NCI-H510A treated with DMSO at 0.1 percent for 48 hours (cell line): Measurements from ENCODE around the gene ARFRP1.

Source experiments
- DNase-seq: peaks from one replicate; lab custom pipeline; 2025; lab: John Stamatoyannopoulos, UW

Gene ARFRP1

GRCh38 chr20:63743210-63743970 lies 35.6 kb upstream of the ARFRP1 start:
- no peak for DNase-seq

- no peak for DNase-seq
Measured at GRCh38 chr20:63742381-63743024, 34.7 kb upstream of the ARFRP1 start.

GRCh38 chr20:63741676-63742380 lies 34.1 kb upstream of the ARFRP1 start:
- no peak for DNase-seq

- no peak for DNase-seq
Measured at GRCh38 chr20:63741354-63741675, 33.5 kb upstream of the ARFRP1 start.

- DNase-seq, result peak; percentile 89
Measured at GRCh38 chr20:63740627-63741353, 33.0 kb upstream of the ARFRP1 start.

GRCh38 chr20:63740070-63740626 lies 32.4 kb upstream of the ARFRP1 start:
- no peak for DNase-seq

GRCh38 chr20:63739130-63740069 lies 31.6 kb upstream of the ARFRP1 start, which contains the start of gene SLC2A4RG:
TSS of gene SLC2A4RG (plus strand) at chr20:63739776. CDS start at chr20:63739913, 137 bp downstream.
- DNase-seq, result peak; percentile 35

- DNase-seq, result no peak
Measured at GRCh38 chr20:63738687-63739129, 30.9 kb upstream of the ARFRP1 start.

GRCh38 chr20:63737945-63738686 lies 30.3 kb upstream of the ARFRP1 start:
- no peak for DNase-seq

GRCh38 chr20:63737695-63737944 lies 29.8 kb upstream of the ARFRP1 start:
- DNase-seq, result no peak

GRCh38 chr20:63736893-63737694 lies 29.3 kb upstream of the ARFRP1 start:
- DNase-seq, result no peak

GRCh38 chr20:63735859-63736718 lies 28.3 kb upstream of the ARFRP1 start, which contains the start of gene LIME1:
TSS of gene LIME1 (plus strand) at chr20:63736664. CDS start at chr20:63737550, 886 bp downstream.
- no peak for DNase-seq

- no peak for DNase-seq
Measured at GRCh38 chr20:63734946-63735858, 27.4 kb upstream of the ARFRP1 start.

- no peak for DNase-seq
Measured at GRCh38 chr20:63734111-63734945, 26.6 kb upstream of the ARFRP1 start.

- no peak for DNase-seq
Measured at GRCh38 chr20:63733579-63734081, 25.9 kb upstream of the ARFRP1 start.

- DNase-seq, result no peak
Measured at GRCh38 chr20:63733117-63733516, 25.3 kb upstream of the ARFRP1 start.
